HG03280 (cell line): ENCODE measurements around the gene PRND.
"Not testable (repeated sequence)": the region's sequence is repeated elsewhere in the genome, so short reads cannot be mapped to it uniquely, and the experiment has no call there.

Source experiments
- ATAC-seq: cut with Tn5 transposase; IDR thresholded peaks from one replicate; pipeline ENCODE4 v1.9.1; 2021; ENCODE audit warnings: mild to moderate bottlenecking, moderate library complexity; ENCODE audit not compliant: unreplicated experiment

Gene PRND

GRCh38 chr20:4721719-4722118 lies at the start of gene PRND:
PRND (plus strand) TSS chr20:4721909; CDS start chr20:4724552, 2,643 bp downstream.
- no peak for ATAC-seq

- ATAC-seq, result no peak
Observed at GRCh38 chr20:4672948-4673347, 48.8 kb upstream of the PRND start.

GRCh38 chr20:4673371-4674001 lies 48.2 kb upstream of the PRND start:
- ATAC-seq, result no peak

GRCh38 chr20:4674672-4675071 lies 47.0 kb upstream of the PRND start:
- no peak for ATAC-seq

- no peak for ATAC-seq
Observed at GRCh38 chr20:4677846-4678245, 43.9 kb upstream of the PRND start.

GRCh38 chr20:4681401-4681800 lies 40.3 kb upstream of the PRND start:
- ATAC-seq, result no peak

- no peak for ATAC-seq
Observed at GRCh38 chr20:4681991-4682401, 39.7 kb upstream of the PRND start.

- ATAC-seq, result no peak
Observed at GRCh38 chr20:4682682-4683081, 39.0 kb upstream of the PRND start.

GRCh38 chr20:4683261-4683660 lies 38.4 kb upstream of the PRND start:
- ATAC-seq, result no peak

- no peak for ATAC-seq
Observed at GRCh38 chr20:4684837-4685413, 36.8 kb upstream of the PRND start.

GRCh38 chr20:4685923-4686221 lies 35.8 kb upstream of the PRND start:
- no peak for ATAC-seq

- ATAC-seq, result no peak
Observed at GRCh38 chr20:4688305-4688704, 33.4 kb upstream of the PRND start.

- ATAC-seq, result no peak
Observed at GRCh38 chr20:4689220-4689619, 32.5 kb upstream of the PRND start.

- ATAC-seq, result no peak
Observed at GRCh38 chr20:4691753-4692152, 30.0 kb upstream of the PRND start.

- no peak for ATAC-seq
Observed at GRCh38 chr20:4694076-4694475, 27.6 kb upstream of the PRND start.

GRCh38 chr20:4697189-4697830 lies 24.4 kb upstream of the PRND start:
- no peak for ATAC-seq

GRCh38 chr20:4697831-4698221 lies 23.9 kb upstream of the PRND start:
- no peak for ATAC-seq

GRCh38 chr20:4699216-4699615 lies 22.5 kb upstream of the PRND start:
- no peak for ATAC-seq

GRCh38 chr20:4699957-4700356 lies 21.8 kb upstream of the PRND start:
- ATAC-seq, result no peak

- no peak for ATAC-seq
Observed at GRCh38 chr20:4702562-4703280, 19.0 kb upstream of the PRND start.

- ATAC-seq, result no peak
Observed at GRCh38 chr20:4703281-4703676, 18.4 kb upstream of the PRND start.

GRCh38 chr20:4706941-4707340 lies 14.8 kb upstream of the PRND start:
- ATAC-seq, result not testable (repeated sequence)
